NT2/D1 (cell line): ENCODE measurements around the gene AHCYL2.

ENCODE experiments used
- SUZ12 ChIP-seq: IDR thresholded peaks from 2 replicates; pipeline ENCODE4 v1.6.1; 2011; ENCODE audit not compliant: insufficient read length, insufficient read depth; ENCODE audit errors: extremely low read depth
- YY1 ChIP-seq: IDR thresholded peaks from 2 replicates; pipeline ENCODE4 v1.6.1; 2011; ENCODE audit not compliant: insufficient read length, insufficient read depth
- ZNF274 ChIP-seq: IDR thresholded peaks from 2 replicates; pipeline ENCODE4 v1.6.1; 2011; ENCODE audit warnings: mild to moderate bottlenecking, low read depth, low read length

- TF ChIP-seq ZNF274, result no peak
- no peak for TF ChIP-seq YY1
- TF ChIP-seq SUZ12, result no peak
These were observed 14.4 kb upstream of the AHCYL2 start for GRCh38 chr7:129210256-129210988.
